Stimulated activated CD8-positive, alpha-beta memory T cell treated with anti-CD3 and anti-CD28 coated beads, Interleukin-15, amount 100 ng/mL, for 48 hours (primary cell): Measurements from ENCODE around the gene DDX4.

ENCODE experiments used
- DNase-seq, 2 donors: peaks; one replicate each; pipeline ENCODE4 v3.0.0-alpha.2; 2020; ENCODE audit warnings: low read depth in 2 of 2

Gene DDX4

GRCh38 chr5:55821731-55822512 lies 84.1 kb downstream of the DDX4 start:
- DNase-seq = no peak

DNA sequence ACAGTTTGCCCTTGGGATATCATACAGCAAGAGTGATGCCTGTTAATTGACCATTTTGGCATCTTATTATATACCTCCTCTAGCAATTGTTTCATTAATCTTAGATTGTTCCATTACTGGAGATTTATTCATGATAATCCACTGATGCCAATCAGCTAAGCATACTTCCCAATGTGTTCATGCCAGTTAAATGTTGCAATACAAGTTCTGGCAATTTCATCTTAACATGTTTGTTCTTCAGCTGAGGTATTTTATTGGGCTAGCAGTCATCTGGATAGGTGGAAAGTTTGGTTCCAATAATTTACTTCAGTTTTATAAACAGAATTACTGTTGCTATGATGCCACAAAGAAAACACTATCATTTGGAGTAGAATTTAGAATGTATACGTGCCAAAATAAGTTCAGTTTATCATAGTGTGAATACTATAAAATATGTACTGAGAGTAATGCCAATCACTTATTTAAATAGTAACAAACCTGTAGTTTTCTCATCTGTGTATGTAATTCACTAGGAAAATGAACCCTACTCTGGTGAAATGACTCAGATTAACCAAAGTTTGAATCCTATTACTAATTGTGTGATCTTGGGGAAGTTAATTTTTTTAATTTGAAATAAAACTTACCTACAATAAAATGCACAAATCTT lies 85.4 kb downstream of the DDX4 start:
- no peak for DNase-seq

DNA sequence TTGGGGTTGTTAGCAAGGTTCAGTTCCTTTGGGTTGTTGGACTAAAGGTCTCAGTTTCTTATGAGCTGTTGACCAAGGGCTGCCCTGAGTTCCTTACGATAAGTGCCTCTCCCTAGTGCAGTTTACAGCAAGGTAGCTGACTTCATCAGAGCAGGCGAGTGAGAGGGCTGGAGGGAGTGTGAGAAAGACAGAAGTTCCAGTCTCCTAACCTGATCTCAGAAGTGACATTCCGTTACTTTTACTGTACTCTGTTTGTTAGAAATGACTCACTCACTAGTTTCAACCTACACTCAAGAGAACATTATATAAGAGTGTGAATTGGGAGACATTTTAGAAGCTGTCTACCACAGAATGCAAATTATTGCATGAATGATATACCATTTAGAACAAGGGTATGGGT lies 92.1 kb downstream of the DDX4 start:
- DNase-seq = no peak

- DNase-seq = no peak
Observed at GRCh38 chr5:55832446-55832845, 94.6 kb downstream of the DDX4 start.

DNA sequence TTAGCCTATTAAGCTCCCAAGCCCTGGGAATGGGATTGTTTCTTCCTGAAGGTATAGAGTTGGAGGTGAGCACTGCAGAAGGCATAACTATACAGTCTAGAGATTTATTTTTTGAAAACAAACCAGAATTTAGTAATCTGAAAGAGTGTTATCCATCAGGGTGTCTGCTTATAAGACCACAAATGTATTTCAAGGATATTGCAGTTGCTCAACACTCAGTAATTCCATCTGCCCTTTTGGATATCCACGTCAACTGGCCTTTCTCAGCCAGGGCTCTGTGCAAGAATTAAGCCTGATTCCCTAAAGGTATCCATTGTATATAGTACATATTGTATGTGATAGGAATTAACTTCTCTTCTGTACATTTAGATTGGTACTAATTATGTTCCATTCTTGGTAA lies 98.3 kb downstream of the DDX4 start:
- no peak for DNase-seq

DNA sequence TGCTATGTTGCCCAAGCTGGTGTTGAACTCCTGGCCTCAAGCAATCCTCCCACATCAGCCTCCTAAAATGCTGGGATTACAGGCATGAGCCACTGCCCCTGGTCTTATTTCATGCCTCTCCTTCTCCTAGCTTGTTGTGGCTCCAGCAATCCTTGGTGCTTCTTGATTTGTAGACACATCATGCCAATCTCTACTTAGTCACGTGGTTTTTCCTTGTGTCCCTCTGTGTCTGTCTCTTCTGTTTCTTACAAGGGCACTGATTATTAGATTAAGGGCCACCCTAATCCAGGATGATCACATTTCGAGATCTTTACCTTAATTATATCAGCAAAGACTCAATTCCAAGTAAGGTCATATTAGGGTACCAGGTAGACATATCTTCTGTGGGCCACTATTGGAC lies 104.1 kb downstream of the DDX4 start:
- no peak for DNase-seq

DNA sequence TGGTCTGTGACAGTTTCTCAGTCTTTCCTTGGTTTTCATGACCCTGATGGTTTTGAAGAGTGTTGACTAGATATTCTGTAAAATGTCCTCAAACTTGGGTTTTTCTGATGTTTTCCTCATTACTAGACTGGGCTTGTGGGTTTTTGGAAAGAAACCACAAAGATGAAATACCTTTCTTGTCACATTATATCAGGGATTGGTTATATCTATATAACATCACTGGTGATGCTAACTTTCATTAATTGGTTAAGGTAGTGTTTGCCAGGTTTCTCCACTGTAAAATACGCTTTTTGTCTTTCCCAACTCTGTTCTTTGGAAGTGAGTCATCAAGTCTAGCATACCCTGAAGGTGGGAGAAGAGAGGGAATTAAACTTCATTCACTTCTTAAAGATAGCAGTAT lies 110.0 kb downstream of the DDX4 start:
- DNase-seq = no peak

- no peak for DNase-seq
Observed at GRCh38 chr5:55848783-55849182, 110.9 kb downstream of the DDX4 start.

GRCh38 chr5:55850839-55851674 lies 113.2 kb downstream of the DDX4 start, which contains the start of gene IL31RA:
Gene IL31RA, plus strand, starts transcription at chr5:55851357. Its CDS starts 214 bp downstream, at chr5:55851571.
- no peak for DNase-seq

GRCh38 chr5:55851675-55851979 lies 113.8 kb downstream of the DDX4 start:
- no peak for DNase-seq

- DNase-seq = no peak
Observed at GRCh38 chr5:55852503-55852902, 114.6 kb downstream of the DDX4 start.

DNA sequence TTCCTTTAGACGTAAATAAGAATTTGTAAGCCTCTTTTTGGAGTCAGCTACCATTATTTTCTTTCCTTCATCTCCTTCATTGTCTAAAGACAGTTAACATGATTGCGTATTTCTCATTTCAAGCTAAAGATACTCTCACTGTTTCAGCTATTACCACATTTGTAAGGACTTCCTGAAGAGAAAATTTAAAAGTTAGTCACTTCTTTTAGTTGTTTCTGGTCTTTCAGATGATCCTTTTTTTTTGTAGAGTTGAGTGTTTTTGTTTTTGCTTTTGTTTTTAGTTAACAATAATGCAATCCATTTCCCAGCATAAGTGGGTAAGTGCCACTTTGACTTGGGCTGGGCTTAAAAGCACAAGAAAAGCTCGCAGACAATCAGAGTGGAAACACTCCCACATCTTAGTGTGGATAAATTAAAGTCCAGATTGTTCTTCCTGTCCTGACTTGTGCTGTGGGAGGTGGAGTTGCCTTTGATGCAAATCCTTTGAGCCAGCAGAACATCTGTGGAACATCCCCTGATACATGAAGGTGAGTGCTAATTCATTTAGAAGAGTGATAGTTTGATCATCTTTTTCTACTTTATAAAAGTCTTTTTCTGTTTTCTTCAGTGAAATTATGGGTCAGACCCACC lies 115.3 kb downstream of the DDX4 start:
- no peak for DNase-seq

DNA sequence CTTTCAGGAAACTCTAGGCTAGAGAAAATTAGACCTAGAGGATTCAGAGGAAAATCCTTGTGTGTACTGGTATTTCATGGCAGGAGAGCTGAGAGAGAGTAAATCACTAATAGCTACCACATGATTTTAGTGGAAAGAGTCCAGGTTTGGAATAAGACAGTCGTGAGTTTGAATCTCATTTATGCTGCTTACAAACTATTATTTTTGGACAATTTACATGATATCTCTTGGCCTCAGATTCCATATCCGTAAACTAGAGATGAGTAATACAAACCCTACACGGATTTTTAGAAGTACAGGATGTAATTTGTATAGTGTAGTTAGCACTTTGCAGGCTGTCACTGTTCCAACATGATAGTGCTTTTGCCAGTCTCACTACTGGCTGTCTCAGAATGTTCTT lies 116.0 kb downstream of the DDX4 start:
- DNase-seq = no peak

- DNase-seq = no peak
Observed at GRCh38 chr5:55855509-55855908, 117.6 kb downstream of the DDX4 start.

DNA sequence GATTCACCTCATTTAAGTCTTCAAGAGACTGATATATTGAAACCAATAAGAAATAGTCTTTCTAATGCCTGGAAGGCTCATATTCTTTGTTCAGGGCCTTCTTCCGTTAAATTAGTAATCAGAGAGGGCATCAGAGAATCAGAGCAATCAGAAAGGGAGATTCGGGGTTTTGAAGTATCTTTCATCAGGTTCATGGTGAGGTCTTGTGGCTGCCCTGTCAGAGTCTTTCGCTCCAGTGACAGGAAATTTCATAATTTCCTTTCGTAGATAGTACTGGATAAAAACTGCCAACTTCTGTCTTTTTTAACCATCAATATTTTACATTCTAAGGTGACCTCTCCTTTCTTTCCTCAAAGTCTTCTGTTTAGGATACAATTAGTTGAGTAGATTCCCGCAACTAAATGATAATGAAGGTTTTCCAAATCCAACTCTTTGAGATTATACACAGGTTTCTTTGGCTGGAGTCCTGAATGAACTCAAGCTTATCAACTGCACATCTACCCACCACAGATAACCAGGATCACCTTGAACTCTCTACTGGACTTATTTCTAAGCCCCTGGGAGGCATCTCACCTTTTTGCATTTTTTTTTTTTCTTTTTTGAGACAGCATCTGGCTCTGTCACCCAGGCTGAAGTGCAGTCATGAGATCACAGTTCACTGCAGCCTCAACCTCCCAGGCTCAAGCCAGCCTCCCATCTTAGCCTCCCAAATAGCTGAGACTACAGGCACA lies 118.8 kb downstream of the DDX4 start:
- DNase-seq = no peak

DNA sequence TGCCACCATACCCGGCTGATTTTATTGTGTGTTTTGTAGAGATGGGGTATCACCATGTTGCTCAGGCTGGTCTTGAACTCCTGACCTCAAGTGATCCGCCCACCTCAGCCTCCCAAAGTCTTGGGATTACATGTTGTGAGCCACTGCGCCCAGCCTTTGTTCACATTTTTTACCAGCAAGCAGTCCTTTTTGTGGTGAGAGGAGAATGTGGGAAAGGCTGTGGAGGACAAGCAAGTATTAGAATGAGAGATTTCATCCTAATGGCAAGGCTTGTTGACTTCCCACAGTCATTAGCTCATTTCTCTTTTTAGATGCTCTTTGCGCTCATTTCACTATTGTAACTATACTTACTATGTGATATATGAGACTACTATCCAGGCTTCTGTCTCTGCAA lies 119.4 kb downstream of the DDX4 start:
- DNase-seq = no peak

- DNase-seq = no peak
Observed at GRCh38 chr5:55858104-55858503, 120.2 kb downstream of the DDX4 start.

DNA sequence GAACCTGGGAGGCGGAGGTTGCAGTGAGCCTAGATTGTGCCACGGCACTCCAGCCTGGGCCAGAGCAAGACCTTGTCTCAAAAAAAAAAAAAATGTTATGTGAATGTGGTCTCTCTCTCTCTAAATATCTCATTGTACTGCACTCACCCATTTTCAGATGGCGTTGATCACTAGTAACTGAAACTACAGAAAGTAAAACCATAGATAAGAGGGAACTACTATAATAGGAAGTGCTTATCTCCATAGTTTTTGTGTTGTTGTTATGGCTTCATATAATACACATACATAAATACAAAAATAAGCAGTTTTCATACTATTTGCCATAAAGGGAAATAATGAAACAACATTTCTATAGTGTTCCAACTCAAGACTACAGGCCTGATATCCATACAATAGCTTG lies 122.4 kb downstream of the DDX4 start:
- DNase-seq = no peak

- DNase-seq = no peak
Observed at GRCh38 chr5:55860709-55861108, 122.8 kb downstream of the DDX4 start.

DNA sequence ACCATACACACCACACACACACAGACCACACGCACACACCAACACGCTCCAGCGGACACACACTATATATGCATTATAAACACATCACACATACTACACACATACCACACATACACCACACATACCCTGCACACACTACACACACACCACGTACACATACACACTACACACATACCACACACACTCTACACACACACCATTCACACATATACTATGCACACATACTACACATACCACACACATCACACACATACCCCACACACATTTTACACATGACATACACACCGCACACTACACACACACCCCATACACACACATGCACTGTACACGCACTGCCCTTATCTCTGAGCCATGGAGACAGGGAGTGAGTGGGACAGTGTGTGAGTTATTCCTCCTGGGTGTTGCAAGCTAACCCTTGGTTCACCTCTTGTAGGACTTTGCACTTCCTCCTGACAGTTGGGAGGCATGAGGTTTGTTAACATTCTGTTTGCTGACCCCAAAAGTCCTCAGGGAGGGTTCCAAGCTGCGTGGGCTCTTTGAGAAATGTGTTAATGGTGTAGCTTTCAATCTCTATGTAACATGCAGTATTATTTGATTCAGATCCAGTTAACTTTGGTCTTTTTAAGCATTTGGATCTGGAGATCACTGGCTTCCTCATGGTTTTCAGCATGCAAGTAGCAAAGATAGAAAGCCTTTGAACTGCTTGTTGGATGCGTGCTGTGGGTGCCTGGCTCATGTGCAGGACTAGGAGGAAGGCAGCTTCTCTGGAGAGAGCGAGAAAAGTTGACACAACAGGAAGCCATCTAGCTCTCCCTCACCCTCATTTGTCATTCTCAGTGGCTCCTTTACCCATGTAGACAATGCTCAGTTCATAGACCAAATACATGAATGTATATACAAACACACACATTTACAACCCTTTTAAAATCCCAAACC lies 127.0 kb downstream of the DDX4 start:
- DNase-seq = no peak

DNA sequence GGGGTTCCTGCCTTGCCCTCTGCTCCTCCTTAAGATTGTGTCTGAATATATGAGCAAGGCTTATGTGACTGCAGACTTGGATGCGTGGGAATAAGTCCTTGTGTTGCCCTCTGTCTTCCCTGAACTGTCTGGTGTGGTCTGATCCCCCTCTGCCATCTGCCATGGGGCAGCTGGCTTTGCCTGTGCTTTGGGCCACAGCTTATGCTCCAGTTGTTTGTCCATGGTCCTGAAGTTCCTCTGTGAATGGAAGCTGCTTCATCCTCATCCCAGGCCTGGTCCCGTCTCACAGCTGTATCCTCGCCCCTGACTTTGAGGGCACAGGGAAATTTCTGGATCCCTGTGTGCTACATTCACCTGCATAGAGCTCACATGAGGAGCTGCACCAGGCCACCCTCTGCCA lies 128.0 kb downstream of the DDX4 start:
- DNase-seq = no peak
